ENCODE measurements around the gene IMMP2L.
"Not testable (repeated sequence)": the region's sequence is repeated elsewhere in the genome, so short reads cannot be mapped to it uniquely, and the experiment has no call there.

DNA sequence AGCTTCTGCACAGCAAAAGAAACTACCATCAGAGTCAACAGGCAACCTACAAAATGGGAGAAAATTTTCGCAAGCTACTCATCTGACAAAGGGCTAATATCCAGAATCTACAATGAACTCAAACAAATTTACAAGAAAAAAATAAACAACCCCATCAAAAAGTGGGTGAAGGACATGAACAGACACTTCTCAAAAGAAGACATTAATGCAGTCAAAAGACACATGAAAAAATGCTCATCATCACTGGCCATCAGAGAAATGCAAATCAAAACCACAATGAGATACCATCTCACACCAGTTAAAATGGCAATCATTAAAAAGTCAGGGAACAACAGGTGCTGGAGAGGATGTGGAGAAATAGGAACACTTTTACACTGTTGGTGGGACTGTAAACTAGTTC is 92.4 kb downstream of the IMMP2L start:
- not testable (repeated sequence) for TF ChIP-seq EZH2phosphoT487 (IDR thresholded peaks at IDR 0.05; ENCODE audit: insufficient read depth, low read depth); EZH2 (IDR thresholded peaks at IDR 0.05; ENCODE audit: insufficient read depth, poor library complexity, severe bottlenecking)

Data from GM23248 (cell line).